ENCODE measurements around the gene CDIPT.
"Not testable (repeated sequence)": the region's sequence is repeated elsewhere in the genome, so short reads cannot be mapped to it uniquely, and the experiment has no call there.

Gene CDIPT

GRCh38 chr16:29862884-29863668 is at the start of gene CDIPT:
CDIPT (minus strand) TSS chr16:29863226; CDS start chr16:29862857, 369 bp downstream.
- peak; percentile 94 for DNase-seq

GRCh38 chr16:29912087-29912486 is 49.1 kb upstream of the CDIPT start:
- no peak for DNase-seq

- no peak for DNase-seq
Measured at GRCh38 chr16:29911676-29912010, 48.6 kb upstream of the CDIPT start.

- DNase-seq, result no peak
Measured at GRCh38 chr16:29910819-29911675, 48.0 kb upstream of the CDIPT start.

GRCh38 chr16:29909851-29910250 is 46.8 kb upstream of the CDIPT start:
- not testable (repeated sequence) for DNase-seq

GRCh38 chr16:29909391-29909790 is 46.4 kb upstream of the CDIPT start:
- DNase-seq, result no peak

- no peak for DNase-seq
Measured at GRCh38 chr16:29908719-29909220, 45.7 kb upstream of the CDIPT start.

GRCh38 chr16:29907973-29908372 is 44.9 kb upstream of the CDIPT start:
- DNase-seq, result no peak

GRCh38 chr16:29906520-29907244 is 43.7 kb upstream of the CDIPT start:
- DNase-seq, result no peak

- no peak for DNase-seq
Measured at GRCh38 chr16:29905668-29906067, 42.6 kb upstream of the CDIPT start.

- DNase-seq, result no peak
Measured at GRCh38 chr16:29904947-29905346, 41.9 kb upstream of the CDIPT start.

GRCh38 chr16:29903590-29903989 is 40.6 kb upstream of the CDIPT start:
- DNase-seq, result no peak

GRCh38 chr16:29901607-29901945 is 38.5 kb upstream of the CDIPT start:
- no peak for DNase-seq

GRCh38 chr16:29900888-29901606 is 38.0 kb upstream of the CDIPT start:
- no peak for DNase-seq

GRCh38 chr16:29900102-29900887 is 37.3 kb upstream of the CDIPT start, which contains the start of gene ASPHD1:
ASPHD1 (plus strand) TSS chr16:29900488; CDS start chr16:29900972, 484 bp downstream.
- DNase-seq, result peak; percentile 70

GRCh38 chr16:29899516-29900101 is 36.6 kb upstream of the CDIPT start, which contains the start of gene SEZ6L2:
SEZ6L2 (minus strand) TSS chr16:29899550; CDS start chr16:29899019, 531 bp downstream.
- DNase-seq, result peak; percentile 90

- no peak for DNase-seq
Measured at GRCh38 chr16:29898804-29899515, 35.9 kb upstream of the CDIPT start.

GRCh38 chr16:29898135-29898803 is 35.2 kb upstream of the CDIPT start:
- no peak for DNase-seq

GRCh38 chr16:29897333-29897732 is 34.3 kb upstream of the CDIPT start:
- no peak for DNase-seq

GRCh38 chr16:29896841-29897240 is 33.8 kb upstream of the CDIPT start:
- DNase-seq, result no peak
